ENCODE data around the gene TADA3.

Gene TADA3

DNA sequence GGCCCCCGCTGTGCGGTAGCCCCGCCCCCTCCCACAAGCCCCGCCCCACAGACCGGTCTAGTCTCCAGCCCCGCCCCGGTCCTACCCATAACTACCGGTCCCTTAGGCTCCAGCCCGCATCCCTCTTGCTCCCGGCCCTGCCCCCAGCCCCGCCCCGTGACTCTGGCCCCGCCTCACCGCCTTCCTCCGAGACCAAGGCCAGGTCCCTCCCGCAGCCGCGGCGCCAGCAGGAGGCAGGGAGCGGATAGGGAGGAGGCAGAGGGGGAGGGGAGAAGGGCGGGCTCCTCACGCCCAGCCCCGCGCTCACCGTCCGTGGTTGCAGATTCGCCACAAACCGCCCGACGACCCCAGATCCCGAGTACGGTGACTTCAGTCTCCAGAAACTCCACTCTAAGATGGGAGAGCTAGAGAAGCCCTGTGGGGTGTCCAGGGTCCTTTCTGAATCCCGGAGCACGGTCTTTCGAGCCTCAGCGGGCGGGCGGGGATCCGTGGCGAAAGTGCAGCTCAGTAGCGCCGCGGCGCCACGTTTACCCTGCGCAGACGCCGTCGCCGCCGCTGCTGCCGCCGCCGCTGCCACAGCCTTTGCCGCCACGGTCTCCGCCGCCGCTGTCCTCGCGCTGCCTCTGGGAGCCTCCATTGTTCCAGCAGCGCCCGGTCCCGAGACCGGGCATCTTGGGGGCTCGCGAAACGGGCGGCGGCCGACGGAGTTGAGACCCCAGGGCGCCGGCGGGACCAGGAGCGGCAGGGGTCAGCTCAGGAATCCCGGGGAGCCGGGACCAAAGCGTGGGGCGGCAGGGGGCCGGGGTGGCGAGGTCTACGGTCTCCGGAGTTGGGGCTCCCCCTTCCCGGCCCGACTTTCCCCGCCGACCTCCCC, 60.8 kb downstream of the TADA3 start, which contains the start of gene BRPF1:
Gene BRPF1 (plus strand): TSS at position 530 of the 874 bp plus-strand sequence. CDS start 2,406 bp downstream, outside the sequence.
- Histone ChIP-seq H4K20me1 (ENCODE audit: insufficient read depth, low read length) (no peaks in the 10 kb centered on the region), H3K9me3 (replicated peaks; ENCODE audit: insufficient read depth, low read length) (no peaks in the 10 kb centered on the region), H3K36me3 (replicated peaks; ENCODE audit: insufficient read depth, low read length) (peaks cover 7% of the 10 kb centered on the region; the same call in 1 of the 2 replicates), H3K4me3 (ENCODE audit: low read length) (peak within 1 kb of the TSS; percentile 98), H3K4me2 (ENCODE audit: low read depth, low read length) (peak within 1 kb of the TSS; percentile 98), H3K27ac (ENCODE audit: low read length) (peak within 1 kb of the TSS; percentile 79), H3K79me2 (ENCODE audit: low read length) (peaks cover 44% of the 10 kb centered on the region), H3K27me3 (replicated peaks; ENCODE audit: insufficient read depth, low read length) (no peaks in the 10 kb centered on the region), H3K4me1 (ENCODE audit: low read length) (peaks cover 10% of the 10 kb centered on the region), H3F3A (ENCODE audit: insufficient read depth, low read length) (no peaks in the 10 kb centered on the region), H2AFZ (ENCODE audit: low read length) (peak within 1 kb of the TSS; percentile 96), H3K9me2 (replicated peaks; ENCODE audit: insufficient read depth, low read length) (no peaks in the 10 kb centered on the region), H3K9ac (ENCODE audit: low read length) (peak within 1 kb of the TSS; percentile 97)
- no peak for TF ChIP-seq CTCF (IDR thresholded peaks at IDR 0.05; ENCODE audit: low read length)
- no peak for TF ChIP-seq EZH2phosphoT487 (IDR thresholded peaks at IDR 0.05; ENCODE audit: low read length)
- no peak for TF ChIP-seq EZH2 (optimal IDR thresholded peaks at IDR 0.05; ENCODE audit: low read depth, low read length)
- DNase-seq = peak; percentile 98

DNA sequence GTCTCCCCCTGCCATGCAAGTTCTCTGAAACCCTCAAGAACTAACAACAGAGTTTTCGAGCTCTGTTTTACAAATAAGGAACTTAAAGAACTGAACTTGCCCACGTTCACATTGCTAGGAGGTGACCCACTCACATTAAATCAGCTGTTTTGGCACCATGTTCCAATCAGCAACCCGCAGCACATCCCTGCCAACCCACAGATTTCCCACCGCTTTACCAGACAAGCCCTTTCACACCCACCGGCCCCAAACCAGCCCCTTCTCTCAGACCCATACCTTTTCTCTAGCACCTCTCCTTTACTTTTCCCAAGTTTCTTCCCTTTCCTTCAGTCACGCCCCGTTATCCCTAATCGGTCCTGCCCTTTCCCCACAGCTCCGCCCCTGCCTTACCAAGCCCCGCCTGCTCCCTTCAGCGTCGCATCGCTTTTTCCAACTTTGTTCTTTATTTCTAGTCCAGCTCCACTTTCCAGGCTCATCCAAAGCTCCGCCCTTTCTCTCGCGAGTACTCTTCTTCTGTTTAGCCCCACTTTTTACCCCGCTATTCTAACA, 61.5 kb downstream of the TADA3 start:
- peak overlapping the region; percentile 48 for H3K4me2 ChIP-seq (ENCODE audit: low read depth, low read length)
- peak overlapping the region; percentile 71 for H3K4me3 ChIP-seq (ENCODE audit: low read length)
- peak overlapping the region; percentile 96 for H2AFZ ChIP-seq (ENCODE audit: low read length)
- H3K9ac ChIP-seq (ENCODE audit: low read length) = peak overlapping the region; percentile 34; the same call in 1 of the 2 replicates
- H3K9me2 ChIP-seq (replicated peaks; ENCODE audit: insufficient read depth, low read length) = no peaks in the 10 kb centered on the region
- no peaks in the 10 kb centered on the region for H3F3A ChIP-seq (ENCODE audit: insufficient read depth, low read length)
- peaks cover 10% of the 10 kb centered on the region for H3K4me1 ChIP-seq (ENCODE audit: low read length)
- peaks cover 42% of the 10 kb centered on the region for H3K79me2 ChIP-seq (ENCODE audit: low read length)
- no peaks in the 10 kb centered on the region for H4K20me1 ChIP-seq (ENCODE audit: insufficient read depth, low read length)
- no peaks in the 10 kb centered on the region for H3K9me3 ChIP-seq (replicated peaks; ENCODE audit: insufficient read depth, low read length)
- H3K36me3 ChIP-seq (replicated peaks; ENCODE audit: insufficient read depth, low read length) = peaks cover 7% of the 10 kb centered on the region; the same call in 1 of the 2 replicates
- no peak overlapping the region for H3K27ac ChIP-seq (ENCODE audit: low read length)
- H3K27me3 ChIP-seq (replicated peaks; ENCODE audit: insufficient read depth, low read length) = no peaks in the 10 kb centered on the region
- TF ChIP-seq EZH2 (optimal IDR thresholded peaks at IDR 0.05; ENCODE audit: low read depth, low read length) = no peak
- no peak for DNase-seq

Data from MM.1S (cell line).